ENCODE data around the gene TES. TPM values are rescaled to one million over a fixed set of nuclear protein-coding genes. Genes with fewer than 3 reads are reported as not detected.
"Not testable (repeated sequence)": the region's sequence is repeated elsewhere in the genome, so short reads cannot be mapped to it uniquely, and the experiment has no call there.

The TES gene
- total RNA-seq, 1 experiment from 2014 or later, result 28.2 TPM

- Histone ChIP-seq H4K20me1 (ENCODE audit: control insufficient read depth, insufficient read depth, insufficient read length) (no peaks in the 10 kb centered on the region), H3K27ac (ENCODE audit: insufficient read length, low read depth, low read length) (no peak overlapping the region), H3K4ac (ENCODE audit: low read depth, low read length) (no peak overlapping the region)
Measured at GRCh38 chr7:116242759-116243158, 32.4 kb downstream of the TES start.

GRCh38 chr7:116244803-116245202 is 34.5 kb downstream of the TES start:
- H3K9me3 ChIP-seq (ENCODE audit: control insufficient read depth, low read depth, low read length); H3K18ac ChIP-seq (ENCODE audit: insufficient read length, low read depth, low read length); H3K4me2 ChIP-seq (ENCODE audit: insufficient read depth, insufficient read length, low read length); H4K91ac ChIP-seq (ENCODE audit: insufficient read length, low read depth, low read length); H3K4me1 Mint-ChIP-seq; H3K9ac ChIP-seq (ENCODE audit: extremely low read depth, insufficient read length, low read length); H3K4ac ChIP-seq (ENCODE audit: low read depth, low read length); H3K23me2 ChIP-seq (ENCODE audit: insufficient read length, low read depth, low read length, poor library complexity, severe bottlenecking); H2BK5ac ChIP-seq (ENCODE audit: insufficient read length, low read length); H2BK20ac ChIP-seq (ENCODE audit: low read depth, low read length, poor library complexity, severe bottlenecking); H2BK120ac ChIP-seq (ENCODE audit: low read depth, low read length, poor library complexity, severe bottlenecking); H3K27me3 ChIP-seq (ENCODE audit: insufficient read depth, low read length); H3K14ac ChIP-seq (ENCODE audit: insufficient read depth, low read length); H3K27me3 Mint-ChIP-seq (ENCODE audit: low read depth); H3K4me1 ChIP-seq (ENCODE audit: insufficient read depth, low read length); H3K23ac ChIP-seq (ENCODE audit: insufficient read length, low read depth, low read length); H3K27ac Mint-ChIP-seq; H3K4me3 Mint-ChIP-seq; H3K27ac ChIP-seq (ENCODE audit: insufficient read length, low read depth, low read length); H2BK15ac ChIP-seq (ENCODE audit: low read depth, low read length); H2AK5ac ChIP-seq (ENCODE audit: insufficient read length, low read length); H2BK12ac ChIP-seq (ENCODE audit: insufficient read length, low read depth, low read length); H3T11ph ChIP-seq (ENCODE audit: low read length); H4K20me1 ChIP-seq (ENCODE audit: control insufficient read depth, insufficient read depth, insufficient read length); DNase-seq; H3K79me1 ChIP-seq (ENCODE audit: insufficient read depth, low read depth, low read length, poor library complexity, severe bottlenecking); H4K5ac ChIP-seq (ENCODE audit: insufficient read length, low read depth, low read length); H3K79me2 ChIP-seq (ENCODE audit: insufficient read depth, low read length); H2AFZ ChIP-seq (ENCODE audit: low read length); H4K8ac ChIP-seq (replicated peaks; ENCODE audit: insufficient read length, low read depth, low read length); H3K56ac ChIP-seq (ENCODE audit: insufficient read length, low read depth, low read length): not testable (repeated sequence)
- WGBS (ENCODE audit: extremely low coverage, insufficient read length, low lambda C conversion rate), result no CpG with 5 or more reads among the region's 5 CpGs
- Mint-ChIP-seq H3K36me3 (ENCODE audit: insufficient read depth in 1 of 3, low read depth in 3 of 3) (peaks cover 30 to 46% (median 44%) of the 10 kb centered on the region in 3 experiments), H3K9me3 (peaks cover 20 to 30% of the 10 kb centered on the region in 2 experiments)

More at GRCh38 chr7:116242759-116243158, 32.4 kb downstream of the TES start:
- Histone ChIP-seq H3K4me1 (ENCODE audit: insufficient read depth, low read length) (no peaks in the 10 kb centered on the region), H3K23ac (ENCODE audit: insufficient read length, low read depth, low read length) (no peak overlapping the region), H4K5ac (ENCODE audit: insufficient read length, low read depth, low read length) (no peak overlapping the region), H3K79me2 (ENCODE audit: insufficient read depth, low read length) (no peaks in the 10 kb centered on the region), H3K14ac (ENCODE audit: insufficient read depth, low read length) (no peak overlapping the region), H3T11ph (ENCODE audit: low read length) (no peak overlapping the region), H4K91ac (ENCODE audit: insufficient read length, low read depth, low read length) (no peak overlapping the region), H3K9ac (ENCODE audit: extremely low read depth, insufficient read length, low read length) (no peak overlapping the region), H3K4me2 (ENCODE audit: insufficient read depth, insufficient read length, low read length) (no peak overlapping the region), H3K27me3 (ENCODE audit: insufficient read depth, low read length) (no peaks in the 10 kb centered on the region), H2BK12ac (ENCODE audit: insufficient read length, low read depth, low read length) (no peak overlapping the region), H2BK5ac (ENCODE audit: insufficient read length, low read length) (no peak overlapping the region), H3K79me1 (ENCODE audit: insufficient read depth, low read depth, low read length, poor library complexity, severe bottlenecking) (no peaks in the 10 kb centered on the region), H3K18ac (ENCODE audit: insufficient read length, low read depth, low read length) (no peak overlapping the region), H3K56ac (ENCODE audit: insufficient read length, low read depth, low read length) (no peak overlapping the region), H2BK15ac (ENCODE audit: low read depth, low read length) (no peak overlapping the region), H2BK20ac (ENCODE audit: low read depth, low read length, poor library complexity, severe bottlenecking) (no peak overlapping the region), H3K9me3 (ENCODE audit: control insufficient read depth, low read depth, low read length) (peaks cover 10% of the 10 kb centered on the region), H2AFZ (ENCODE audit: low read length) (no peak overlapping the region), H3K23me2 (ENCODE audit: insufficient read length, low read depth, low read length, poor library complexity, severe bottlenecking) (no peaks in the 10 kb centered on the region), H4K8ac (replicated peaks; ENCODE audit: insufficient read length, low read depth, low read length) (no peak overlapping the region), H2AK5ac (ENCODE audit: insufficient read length, low read length) (no peak overlapping the region), H2BK120ac (ENCODE audit: low read depth, low read length, poor library complexity, severe bottlenecking) (no peak overlapping the region)
- Mint-ChIP-seq H3K36me3 (ENCODE audit: insufficient read depth in 1 of 3, low read depth in 3 of 3) (peaks cover 30 to 43% (median 38%) of the 10 kb centered on the region in 3 experiments), H3K27me3 (ENCODE audit: low read depth) (no peaks in the 10 kb centered on the region; the same call in 1 of the 2 replicates), H3K4me1 (peaks cover 0 to 4% of the 10 kb centered on the region in 2 experiments; a peak in 2 of 4 replicates), H3K4me3 (no peak overlapping the region), H3K9me3 (peaks cover 20 to 30% of the 10 kb centered on the region in 2 experiments), H3K27ac (no peak overlapping the region)
- DNase-seq, result no peak
- TF ChIP-seq CTCF (conservative IDR thresholded peaks at IDR 0.05), result no peak
